ENCODE data around the gene SPATA4.

DNA sequence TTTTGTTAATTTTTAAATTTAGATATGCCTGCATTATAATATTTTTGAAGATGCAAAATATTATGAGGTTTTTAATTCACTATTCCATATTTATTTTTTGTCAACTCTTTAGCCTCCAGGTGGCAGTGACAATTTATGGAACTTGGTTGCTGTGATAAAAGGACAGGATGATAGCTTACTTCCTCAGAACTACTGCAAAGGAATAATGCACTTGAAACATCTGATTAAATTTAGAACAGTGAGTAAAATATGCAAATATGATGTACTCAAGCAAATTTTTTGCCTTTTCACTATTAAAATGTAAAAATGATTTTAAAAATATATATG is 45.1 kb downstream of the SPATA4 start:
- TF ChIP-seq, protein P1, sequence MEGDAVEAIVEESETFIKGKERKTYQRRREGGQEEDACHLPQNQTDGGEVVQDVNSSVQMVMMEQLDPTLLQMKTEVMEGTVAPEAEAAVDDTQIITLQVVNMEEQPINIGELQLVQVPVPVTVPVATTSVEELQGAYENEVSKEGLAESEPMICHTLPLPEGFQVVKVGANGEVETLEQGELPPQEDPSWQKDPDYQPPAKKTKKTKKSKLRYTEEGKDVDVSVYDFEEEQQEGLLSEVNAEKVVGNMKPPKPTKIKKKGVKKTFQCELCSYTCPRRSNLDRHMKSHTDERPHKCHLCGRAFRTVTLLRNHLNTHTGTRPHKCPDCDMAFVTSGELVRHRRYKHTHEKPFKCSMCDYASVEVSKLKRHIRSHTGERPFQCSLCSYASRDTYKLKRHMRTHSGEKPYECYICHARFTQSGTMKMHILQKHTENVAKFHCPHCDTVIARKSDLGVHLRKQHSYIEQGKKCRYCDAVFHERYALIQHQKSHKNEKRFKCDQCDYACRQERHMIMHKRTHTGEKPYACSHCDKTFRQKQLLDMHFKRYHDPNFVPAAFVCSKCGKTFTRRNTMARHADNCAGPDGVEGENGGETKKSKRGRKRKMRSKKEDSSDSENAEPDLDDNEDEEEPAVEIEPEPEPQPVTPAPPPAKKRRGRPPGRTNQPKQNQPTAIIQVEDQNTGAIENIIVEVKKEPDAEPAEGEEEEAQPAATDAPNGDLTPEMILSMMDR (IDR thresholded peaks at IDR 0.05): no peak
- TF ChIP-seq POLR2A (IDR thresholded peaks at IDR 0.05): no peak

Measured in vagina (tissue), 2 donors.